Measurements from ENCODE around the gene ZBTB47. TPM values are rescaled to one million over a fixed set of nuclear protein-coding genes. Genes with fewer than 3 reads are reported as not detected.

The ZBTB47 gene
- total RNA-seq, 1 experiment from 2014 or later: 9.5 TPM

GRCh38 chr3:42654331-42655201 lies 1.1 kb downstream of the ZBTB47 start:
- Histone ChIP-seq H3K4me1 (ENCODE audit: insufficient read depth, low read length) (peaks cover 28% of the 10 kb centered on the region), H4K20me1 (ENCODE audit: low read length) (no peaks in the 10 kb centered on the region), H3K9me3 (ENCODE audit: low read length) (no peaks in the 10 kb centered on the region), H3K36me3 (ENCODE audit: low read depth, low read length) (no peaks in the 10 kb centered on the region), H2AFZ (ENCODE audit: low read length) (peak overlapping the region; percentile 89), H3K4me2 (ENCODE audit: low read length) (peak overlapping the region; percentile 100), H3F3A (ENCODE audit: low read length, unreplicated experiment) (no peaks in the 10 kb centered on the region), H3K27me3 (ENCODE audit: low read length) (no peaks in the 10 kb centered on the region), H3K79me2 (ENCODE audit: low read length) (0 out of 2 replicates have a peak, but pooled peaks cover 8% of the 10 kb centered on the region), H3K9ac (ENCODE audit: low read length) (peak overlapping the region; percentile 78), H3K27ac (ENCODE audit: low read length) (no peak overlapping the region), H3K4me3 (ENCODE audit: low read length) (peak overlapping the region; percentile 85), H3K9me2 (replicated peaks; ENCODE audit: low read length) (no peaks in the 10 kb centered on the region)
- ChIA-PET CTCF (no interaction called here), POLR2A (ENCODE audit: unreplicated experiment) (no interaction called here)
- BruUV-seq (replicated peaks): TSS peak; percentile 8
- TF ChIP-seq EZH2 (IDR thresholded peaks at IDR 0.05; ENCODE audit: low read length, unreplicated experiment) (no peak), CTCF (conservative IDR thresholded peaks at IDR 0.05; ENCODE audit: low read depth, low read length) (peak; percentile 37; the same call in 1 of the 2 replicates)
- DNase-seq (peak; percentile 38), ATAC-seq (peak; percentile 16)
- intact Hi-C loops (cut with micrococcal nuclease): no loop called here

- Histone ChIP-seq H3K36me3 (ENCODE audit: low read depth, low read length) (no peaks in the 10 kb centered on the region), H3K79me2 (ENCODE audit: low read length) (0 out of 2 replicates have a peak, but pooled peaks cover 8% of the 10 kb centered on the region), H3F3A (ENCODE audit: low read length, unreplicated experiment) (no peaks in the 10 kb centered on the region), H3K4me1 (ENCODE audit: insufficient read depth, low read length) (peaks cover 28% of the 10 kb centered on the region), H3K9me3 (ENCODE audit: low read length) (no peaks in the 10 kb centered on the region), H3K9me2 (replicated peaks; ENCODE audit: low read length) (no peaks in the 10 kb centered on the region), H3K27ac (ENCODE audit: low read length) (no peak overlapping the region), H4K20me1 (ENCODE audit: low read length) (no peaks in the 10 kb centered on the region), H3K4me2 (ENCODE audit: low read length) (peak overlapping the region; percentile 93; the same call in 1 of the 2 replicates), H3K27me3 (ENCODE audit: low read length) (no peaks in the 10 kb centered on the region), H2AFZ (ENCODE audit: low read length) (no peak overlapping the region), H3K4me3 (ENCODE audit: low read length) (peak overlapping the region; percentile 73; the same call in 1 of the 2 replicates), H3K9ac (ENCODE audit: low read length) (peak overlapping the region; percentile 78; the same call in 1 of the 2 replicates)
- intact Hi-C loops (cut with micrococcal nuclease): no loop called here
- DNase-seq (no peak), ATAC-seq (no peak)
- ChIA-PET CTCF (no interaction called here), POLR2A (ENCODE audit: unreplicated experiment) (no interaction called here)
- BruUV-seq (replicated peaks): no TSS peak
- TF ChIP-seq CTCF (conservative IDR thresholded peaks at IDR 0.05; ENCODE audit: low read depth, low read length) (no peak), EZH2 (IDR thresholded peaks at IDR 0.05; ENCODE audit: low read length, unreplicated experiment) (no peak)
These were observed 1.9 kb downstream of the ZBTB47 start for GRCh38 chr3:42655331-42655888.

All from PC-3 (cell line).